GM18517 (cell line): ENCODE measurements around the gene CD6.

ENCODE experiments used
- ATAC-seq: cut with Tn5 transposase; IDR thresholded peaks from one replicate; pipeline ENCODE4 v1.9.1; 2021; ENCODE audit warnings: mild to moderate bottlenecking, moderate library complexity; ENCODE audit not compliant: unreplicated experiment

The CD6 gene

GRCh38 chr11:60934790-60935605, 36.5 kb upstream of the CD6 start:
- no peak for ATAC-seq

GRCh38 chr11:60935676-60936442, 35.6 kb upstream of the CD6 start:
- ATAC-seq: no peak

GRCh38 chr11:60936467-60937143, 34.9 kb upstream of the CD6 start:
- no peak for ATAC-seq

GRCh38 chr11:60937144-60937527, 34.3 kb upstream of the CD6 start:
- ATAC-seq: no peak

- ATAC-seq: no peak
Measured at GRCh38 chr11:60937811-60938210, 33.7 kb upstream of the CD6 start.

GRCh38 chr11:60938500-60938899, 33.0 kb upstream of the CD6 start:
- ATAC-seq: no peak

GRCh38 chr11:60939301-60939700, 32.2 kb upstream of the CD6 start:
- no peak for ATAC-seq

- no peak for ATAC-seq
Measured at GRCh38 chr11:60939855-60940254, 31.6 kb upstream of the CD6 start.

- no peak for ATAC-seq
Measured at GRCh38 chr11:60941371-60942119, 29.9 kb upstream of the CD6 start.

GRCh38 chr11:60942219-60942618, 29.3 kb upstream of the CD6 start:
- no peak for ATAC-seq

GRCh38 chr11:60942970-60943565, 28.4 kb upstream of the CD6 start:
- no peak for ATAC-seq

GRCh38 chr11:60944490-60945294, 26.8 kb upstream of the CD6 start:
- ATAC-seq: no peak

- ATAC-seq: no peak
Measured at GRCh38 chr11:60945295-60945667, 26.2 kb upstream of the CD6 start.

- no peak for ATAC-seq
Measured at GRCh38 chr11:60946601-60947264, 24.7 kb upstream of the CD6 start.

GRCh38 chr11:60947700-60948099, 23.8 kb upstream of the CD6 start:
- no peak for ATAC-seq

- no peak for ATAC-seq
Measured at GRCh38 chr11:60948250-60948649, 23.2 kb upstream of the CD6 start.

GRCh38 chr11:60950024-60950423, 21.5 kb upstream of the CD6 start:
- no peak for ATAC-seq

- ATAC-seq: no peak
Measured at GRCh38 chr11:60950933-60951605, 20.4 kb upstream of the CD6 start.

- ATAC-seq: no peak
Measured at GRCh38 chr11:60951606-60951903, 19.9 kb upstream of the CD6 start.
